Fibroblast of the conjunctiva (primary cell): Measurements from ENCODE around the gene CARD9.
"Not testable (repeated sequence)": the region's sequence is repeated elsewhere in the genome, so short reads cannot be mapped to it uniquely, and the experiment has no call there.

Experiments
- DNase-seq: peaks from one replicate; pipeline ENCODE4 v3.0.0-alpha.2; 2010; ENCODE audit warnings: low read depth

Gene CARD9

DNA sequence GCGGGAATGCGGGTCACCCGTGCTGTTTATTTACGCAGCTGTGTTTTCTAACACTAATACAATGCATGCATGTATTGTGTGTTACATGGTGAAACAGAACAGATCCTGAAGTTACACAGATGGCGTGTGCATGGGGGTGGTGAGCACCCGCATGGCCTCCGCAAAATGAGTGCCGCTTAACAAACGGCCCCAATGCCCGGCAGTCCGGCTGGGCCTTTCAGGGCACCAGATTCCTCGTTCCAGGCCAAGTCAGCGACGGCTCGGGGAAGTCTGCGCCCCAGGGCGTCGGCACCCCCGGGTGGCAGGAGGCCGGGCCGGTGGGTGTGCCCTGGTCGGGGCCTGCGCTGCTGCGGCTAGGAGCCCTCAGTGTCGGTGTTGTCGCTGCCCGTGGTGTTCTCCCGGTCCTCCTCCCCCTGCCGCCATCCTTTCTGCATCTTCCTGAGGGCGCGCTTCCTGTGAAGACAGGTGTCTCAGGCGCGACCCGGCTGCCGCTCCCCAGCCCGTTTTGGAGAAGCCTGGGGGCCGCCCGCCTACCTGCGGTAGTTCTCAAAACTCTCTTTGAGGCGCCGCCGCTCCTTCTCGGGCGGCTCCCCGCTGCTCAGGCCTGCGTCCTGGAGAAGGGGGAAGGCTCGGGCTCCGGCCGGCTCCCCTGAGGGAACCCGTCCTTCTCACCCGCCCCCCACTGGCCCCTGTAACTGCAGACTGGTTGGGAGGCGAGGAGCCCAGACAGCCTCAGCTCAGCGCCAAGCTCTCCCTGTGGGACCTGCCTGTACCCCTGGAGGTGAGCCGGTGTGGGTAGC, 9.3 kb downstream of the CARD9 start:
- DNase-seq = no peak

DNA sequence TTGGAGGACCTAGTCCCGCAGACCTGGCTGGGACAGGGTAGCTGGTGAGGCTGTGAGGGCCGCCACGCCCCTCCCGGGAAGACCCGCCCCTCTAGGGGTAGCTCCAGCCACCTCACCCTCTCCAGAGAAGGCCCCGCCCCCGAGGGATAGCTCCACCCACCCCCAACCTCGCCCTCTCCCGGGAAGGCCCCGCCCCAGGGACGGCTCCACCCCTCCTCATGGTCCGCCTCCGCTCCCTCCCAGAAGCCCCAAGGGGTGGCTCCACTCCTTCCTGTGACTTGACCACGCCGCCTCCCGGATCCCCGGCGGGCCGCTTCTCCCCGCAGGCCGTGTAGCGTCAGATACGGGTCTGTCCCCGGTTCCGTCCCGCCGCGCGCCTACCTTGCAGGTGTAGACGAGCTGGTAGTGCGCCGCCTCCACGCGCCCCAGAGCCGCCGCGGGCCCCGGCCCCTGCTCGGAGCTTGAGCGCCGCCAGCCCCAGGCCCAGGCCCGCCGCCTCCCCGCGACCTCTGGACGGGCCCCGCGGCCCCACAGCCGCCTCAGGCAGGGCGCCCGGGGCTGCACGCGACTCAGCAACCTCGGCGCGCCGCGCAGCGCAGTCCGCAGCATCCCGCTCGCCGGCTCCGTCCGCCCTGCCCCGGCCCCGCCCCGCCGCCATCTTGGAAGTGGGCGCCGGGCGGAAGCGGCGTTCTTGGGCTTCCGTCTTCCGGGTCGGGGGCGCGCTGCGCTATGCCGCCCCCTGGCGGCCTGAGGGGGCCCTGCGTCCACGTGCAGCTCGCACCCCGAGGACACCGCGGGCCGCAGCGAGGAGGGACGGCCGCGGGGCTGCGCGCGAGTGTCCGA, 10.1 kb downstream of the CARD9 start, which contains the start of gene DNLZ:
Gene DNLZ, minus strand, starts transcription at position 639 of the 843 bp plus-strand sequence. Its CDS starts 30 bp downstream, at position 609.
- DNase-seq = peak; percentile 94

DNA sequence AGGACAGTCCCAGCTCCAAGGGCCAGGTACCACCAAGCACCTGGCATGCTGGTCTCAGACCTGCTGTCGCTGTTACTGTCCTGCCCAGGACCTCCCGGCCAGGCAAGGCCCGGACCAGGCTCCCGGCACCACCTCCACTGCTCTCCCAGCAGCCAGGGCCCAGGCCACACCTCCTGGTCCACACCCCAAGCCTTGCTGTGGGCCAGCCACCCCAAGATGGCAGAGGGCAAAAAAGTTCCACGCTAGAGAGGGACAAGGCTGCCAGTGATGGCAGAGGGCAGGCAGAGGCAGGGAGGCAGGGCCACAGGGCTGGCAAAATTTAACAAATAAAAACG, 11.1 kb downstream of the CARD9 start:
- no peak for DNase-seq

DNA sequence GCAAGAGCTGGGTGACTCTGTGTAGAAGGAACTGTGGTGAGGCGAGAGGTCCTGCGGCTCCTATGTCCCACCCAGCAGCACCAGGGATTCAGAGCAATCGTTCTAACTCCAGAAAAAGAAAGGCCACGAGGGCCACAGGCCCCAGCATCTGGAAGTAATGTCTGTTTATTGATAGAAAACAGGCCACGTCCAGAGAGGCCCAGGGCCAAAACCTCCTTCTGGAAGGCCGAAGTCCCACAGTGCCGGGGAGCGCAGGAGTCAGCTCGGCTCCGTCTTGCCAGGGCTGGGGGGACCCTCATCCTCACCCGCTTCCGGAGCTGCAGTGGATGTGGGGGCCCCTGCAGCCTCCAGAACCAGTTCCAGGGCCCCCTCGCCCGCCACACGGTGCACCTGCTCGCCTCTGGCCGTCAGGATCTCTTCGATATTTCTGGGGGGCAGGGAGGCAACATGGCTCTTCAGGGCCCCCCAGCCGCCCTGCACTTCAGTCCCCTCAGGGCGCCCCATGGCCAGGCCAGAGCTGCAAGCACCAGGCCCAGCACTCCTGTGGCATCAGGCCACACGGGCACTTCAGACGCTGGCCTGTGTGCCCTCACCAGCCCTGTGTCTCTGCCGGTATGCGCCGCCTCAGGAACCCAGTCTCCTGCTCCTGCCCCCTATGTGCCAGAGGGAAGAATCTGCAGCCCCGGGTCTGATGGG, 11.6 kb downstream of the CARD9 start:
- DNase-seq = no peak

DNA sequence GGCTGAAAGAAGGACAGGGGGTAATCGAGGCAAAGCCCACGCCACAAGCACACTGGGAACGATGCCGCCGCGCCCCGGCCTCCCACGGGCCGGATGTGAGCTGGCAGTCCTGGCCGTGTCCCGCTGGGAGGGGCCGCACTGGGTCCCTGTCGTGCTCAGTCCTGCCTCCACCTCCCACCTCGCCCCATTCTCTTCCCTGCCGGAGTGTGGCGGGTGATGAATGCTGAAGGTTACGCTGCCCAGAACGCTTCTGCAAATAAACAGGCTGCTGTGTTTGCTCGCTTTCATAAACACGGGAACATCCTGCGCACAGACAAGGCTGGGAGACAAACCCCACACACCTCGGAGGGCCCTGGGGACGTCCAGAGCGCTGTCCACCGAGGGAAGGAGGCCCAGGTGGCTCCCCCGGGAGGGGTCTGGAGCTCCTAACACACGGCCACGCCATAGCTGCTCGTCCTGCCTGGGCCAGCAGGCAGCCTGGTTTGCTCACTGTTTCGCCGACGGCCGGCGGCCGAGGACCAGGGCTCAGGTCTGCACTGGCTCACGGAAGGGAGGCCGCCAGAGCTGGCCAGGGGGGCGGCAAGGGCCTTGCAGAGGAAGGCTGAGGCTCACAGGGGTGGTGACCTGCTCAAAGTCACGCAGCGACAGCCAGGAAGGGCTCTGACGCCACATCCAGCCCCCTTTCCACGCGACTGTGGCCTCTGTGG, 12.3 kb downstream of the CARD9 start:
- no peak for DNase-seq

DNA sequence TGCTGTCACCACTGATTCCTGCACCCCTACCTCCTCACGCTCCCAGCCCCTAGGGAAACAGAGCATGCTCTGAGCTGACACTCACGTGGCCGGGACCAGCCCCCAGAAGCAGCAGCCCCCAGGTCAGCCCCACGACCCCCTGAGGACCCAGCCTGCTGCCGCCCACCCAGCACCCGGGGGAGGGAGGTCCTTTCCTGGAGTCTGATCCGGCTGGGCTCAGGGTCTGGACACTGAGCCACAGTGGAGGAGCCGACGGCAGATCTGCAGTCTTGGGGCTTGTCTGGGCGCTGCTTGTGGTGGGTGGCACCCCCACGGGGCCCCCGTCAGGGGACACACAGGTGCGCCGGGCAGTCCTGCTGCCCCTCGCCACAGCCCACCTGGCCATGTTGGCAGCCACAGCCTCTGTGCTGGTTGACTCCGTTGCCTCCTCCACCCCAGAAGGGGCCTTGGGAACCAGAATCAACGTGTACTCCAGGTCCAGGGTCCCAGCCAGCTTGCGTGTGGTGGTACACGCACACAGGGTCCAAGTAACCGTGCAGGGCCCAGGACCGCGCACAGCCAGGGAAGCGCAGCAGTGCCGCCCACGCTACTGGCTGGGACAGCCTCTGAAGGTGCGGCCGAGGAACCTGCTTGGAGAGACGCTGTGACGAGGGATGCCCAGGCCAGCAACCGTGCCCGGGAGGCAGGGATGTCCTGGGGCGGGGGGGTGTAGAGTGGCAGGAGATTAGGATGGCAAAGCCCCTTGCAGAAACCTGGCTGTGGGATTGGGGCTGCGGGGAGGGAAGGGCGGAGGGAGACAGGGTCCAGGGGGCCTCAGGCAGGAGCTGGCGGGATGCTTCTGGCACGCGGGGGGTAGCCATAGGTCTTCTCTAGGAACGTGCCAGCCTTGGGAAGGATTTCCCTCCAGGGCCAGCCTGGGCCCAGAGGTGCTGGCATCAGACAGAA, 13.4 kb downstream of the CARD9 start:
- DNase-seq = no peak

DNA sequence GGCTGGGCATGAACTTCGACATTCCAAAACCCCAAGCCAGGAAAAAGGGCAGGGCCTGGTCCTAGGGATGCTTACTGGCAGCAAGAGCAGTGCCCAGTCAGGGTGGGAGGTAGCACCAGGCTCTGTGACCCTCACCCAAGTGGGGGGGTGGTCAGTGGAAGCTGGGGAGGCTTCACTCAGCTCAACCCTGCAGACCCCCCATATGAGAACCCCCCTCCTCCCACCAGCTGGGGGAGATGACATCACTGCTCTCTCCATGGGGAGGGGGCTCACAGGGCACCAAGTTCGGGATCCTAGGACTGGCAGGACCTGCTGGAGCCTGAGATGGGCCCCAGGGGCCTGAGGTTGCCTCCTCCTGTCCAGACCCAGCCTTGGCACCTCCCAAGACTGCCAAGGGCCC, 14.6 kb downstream of the CARD9 start:
- no peak for DNase-seq

DNA sequence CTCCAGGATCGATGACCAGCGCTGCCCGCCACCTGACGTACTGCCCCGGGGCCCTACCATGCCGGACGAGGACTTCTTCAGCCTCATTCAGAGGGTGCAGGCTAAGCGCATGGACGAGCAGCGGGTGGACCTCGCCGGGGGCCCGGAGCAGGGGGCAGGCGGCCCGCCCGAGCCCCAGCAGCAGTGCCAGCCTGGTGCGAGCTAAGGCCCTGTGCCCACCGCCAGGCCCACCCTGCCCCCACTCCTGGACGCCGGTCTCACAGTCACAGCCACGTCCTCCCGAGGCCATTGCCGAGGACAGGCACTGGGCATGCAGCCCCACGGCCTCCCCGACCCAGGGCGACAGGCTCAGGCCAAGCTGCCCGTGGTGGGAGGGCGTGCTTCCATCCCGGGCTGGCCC, 15.5 kb downstream of the CARD9 start:
- no peak for DNase-seq

DNA sequence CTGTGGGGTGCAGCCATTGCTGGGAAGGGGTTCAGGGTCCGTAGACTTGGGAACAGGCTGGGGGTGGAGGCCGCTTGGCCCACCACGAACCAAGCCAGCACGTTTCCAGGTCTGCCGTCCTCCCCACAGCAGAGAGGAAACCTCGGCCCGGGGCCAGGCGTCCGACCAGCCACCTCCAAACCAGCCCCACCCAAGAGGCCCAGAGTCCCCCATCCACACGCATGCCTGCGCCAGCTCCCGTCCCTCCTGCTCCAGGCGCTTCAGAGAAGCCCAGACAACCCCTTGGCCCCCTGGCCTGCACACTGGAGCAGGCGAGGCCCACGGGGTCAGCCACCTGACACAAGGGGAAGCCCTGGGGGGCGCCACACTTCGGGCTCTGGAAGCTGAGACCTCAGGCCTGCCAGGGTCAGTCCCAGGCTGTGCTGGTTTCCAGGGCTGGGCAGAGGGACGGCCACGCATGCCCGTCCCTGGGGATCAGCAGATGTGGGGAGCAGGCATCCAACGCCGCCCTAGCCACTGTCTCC, 16.2 kb downstream of the CARD9 start:
- DNase-seq = no peak

DNA sequence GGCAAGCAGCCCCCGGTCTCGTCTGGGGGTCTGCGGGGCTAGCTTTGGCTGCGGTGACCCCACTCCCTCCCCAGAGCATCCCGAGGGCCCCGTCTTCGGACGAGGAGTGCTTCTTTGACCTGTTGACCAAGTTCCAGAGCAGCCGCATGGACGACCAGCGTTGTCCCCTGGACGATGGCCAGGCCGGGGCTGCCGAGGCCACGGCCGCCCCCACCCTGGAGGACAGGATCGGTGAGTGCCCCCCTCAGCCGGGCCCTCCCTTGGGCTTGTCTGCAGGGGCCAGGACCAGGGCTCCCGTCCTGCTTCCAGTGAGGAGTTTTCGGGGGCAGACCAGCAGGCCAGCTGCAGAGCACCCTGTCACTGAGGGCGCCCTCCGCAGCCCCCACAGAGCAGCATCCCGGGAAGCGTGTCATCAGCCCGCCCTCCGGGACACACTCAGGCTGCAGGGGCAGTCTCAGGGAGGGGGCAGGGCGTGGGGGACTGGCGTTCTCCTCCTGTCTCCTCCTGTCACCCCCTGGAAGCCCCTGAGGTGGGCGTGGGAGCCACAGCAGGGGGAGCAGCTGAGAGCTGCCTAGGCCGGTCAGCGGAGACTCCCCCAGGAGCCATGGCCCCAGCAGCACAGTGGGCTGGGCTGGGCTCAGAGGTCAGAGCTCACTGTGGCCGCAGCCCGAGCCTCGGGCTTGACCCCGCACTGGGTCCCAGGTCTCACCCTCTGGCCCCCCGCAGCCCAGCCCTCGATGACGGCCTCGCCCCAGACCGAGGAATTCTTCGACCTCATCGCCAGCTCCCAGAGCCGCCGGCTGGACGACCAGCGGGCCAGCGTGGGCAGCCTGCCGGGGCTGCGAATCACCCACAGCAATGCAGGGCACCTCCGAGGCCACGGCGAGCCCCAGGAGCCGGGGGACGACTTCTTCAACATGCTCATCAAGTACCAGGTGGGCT, 17.6 kb downstream of the CARD9 start:
- no peak for DNase-seq

DNA sequence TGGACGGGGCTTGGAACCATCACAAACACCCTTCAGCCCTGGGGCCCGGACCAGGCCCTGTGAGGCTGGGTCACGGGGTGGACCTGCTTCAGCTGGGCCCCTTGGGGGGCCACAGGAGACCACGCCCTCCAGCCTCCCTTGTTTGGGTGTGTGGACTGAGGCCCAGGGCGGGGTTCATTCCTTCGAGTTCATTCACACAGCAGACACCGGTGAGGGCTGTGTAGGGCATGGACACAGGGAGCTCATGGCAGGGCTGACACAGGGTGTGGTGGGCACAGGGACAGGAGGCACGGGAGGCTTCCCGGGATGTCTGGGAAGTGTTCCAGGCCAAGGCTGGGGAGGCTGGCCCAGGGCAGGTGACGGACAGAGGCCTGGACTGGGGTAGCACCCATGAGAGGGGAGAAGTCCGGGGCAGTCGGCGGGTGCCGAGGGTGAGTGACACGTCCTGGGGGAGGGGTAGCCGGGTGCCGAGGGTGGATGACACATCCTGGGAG, 18.8 kb downstream of the CARD9 start:
- DNase-seq = no peak

DNA sequence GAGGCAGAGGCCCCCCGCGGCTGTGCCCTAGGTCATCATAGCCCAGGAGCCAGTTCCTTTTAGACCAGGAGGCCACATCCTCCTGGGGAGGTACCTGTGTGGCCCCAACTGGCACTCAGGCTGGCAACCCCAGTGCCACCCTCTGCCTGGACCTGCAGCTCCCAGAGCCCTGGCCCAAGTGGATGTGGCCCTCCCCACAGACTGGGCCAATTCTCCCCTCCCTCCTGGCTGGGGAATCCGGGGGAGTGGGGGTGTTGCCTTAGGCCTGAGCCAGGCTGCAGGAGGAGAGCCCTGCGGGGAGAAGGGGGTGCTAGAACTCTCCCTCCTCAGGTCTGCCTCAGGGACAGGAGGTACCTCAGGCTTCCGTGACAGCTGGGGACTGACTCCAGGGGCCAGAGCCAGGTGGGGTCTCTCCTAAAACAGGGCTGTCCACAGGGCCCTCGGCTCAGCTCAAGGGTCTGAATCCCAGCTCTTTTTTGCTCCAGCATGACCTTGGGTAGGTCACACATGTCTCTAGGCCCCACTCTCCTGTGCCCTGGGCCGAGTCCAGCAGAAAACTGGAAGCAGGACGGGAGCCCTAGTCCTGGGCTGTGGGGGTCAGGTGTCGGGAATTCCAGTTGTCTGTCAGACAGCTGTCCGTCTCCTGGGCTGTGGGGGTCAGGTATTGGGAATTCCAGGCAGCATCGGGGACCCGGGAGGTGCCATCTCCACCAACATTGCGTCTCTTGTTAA, 19.5 kb downstream of the CARD9 start:
- no peak for DNase-seq

DNA sequence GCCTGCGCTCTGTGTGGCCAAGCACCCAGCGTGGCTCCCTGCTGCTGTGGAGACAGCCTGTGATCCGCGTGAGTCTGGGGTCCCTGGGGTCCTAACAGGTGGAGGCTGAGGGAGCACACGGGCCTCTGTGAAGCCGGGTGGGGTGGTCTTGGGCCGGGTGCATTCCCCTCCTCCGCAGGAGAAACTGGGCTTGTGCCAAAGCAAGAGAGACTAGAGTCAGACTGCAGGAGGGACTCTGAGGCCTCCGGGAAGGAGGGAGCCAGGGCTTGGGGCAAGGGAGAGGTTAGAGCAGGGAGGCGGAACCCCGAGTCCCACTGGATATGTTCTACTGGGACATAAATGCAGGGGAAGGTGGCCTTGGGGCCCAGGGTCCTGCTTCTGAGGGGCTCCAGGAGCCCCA, 20.4 kb downstream of the CARD9 start:
- DNase-seq = no peak

DNA sequence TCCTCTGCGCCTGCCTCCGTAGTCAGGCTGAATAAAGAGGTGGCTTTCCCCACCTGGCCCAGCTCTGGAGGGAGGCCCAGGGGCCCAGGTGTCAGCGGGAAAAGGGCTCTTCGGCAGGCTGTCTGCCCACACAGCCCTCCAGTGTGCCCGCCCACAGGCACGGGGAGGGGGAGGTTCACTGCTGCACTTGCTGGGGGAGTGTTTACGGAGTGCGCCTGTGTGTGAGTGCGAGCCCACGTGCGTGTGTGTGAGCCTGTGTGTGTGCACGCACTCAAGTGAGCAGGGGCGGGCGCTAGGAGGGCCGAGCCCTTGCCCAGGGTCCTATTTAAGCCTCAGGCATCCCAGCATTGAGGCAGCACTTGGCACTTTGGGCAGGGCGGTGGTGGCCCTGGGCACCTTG, 20.8 kb downstream of the CARD9 start:
- DNase-seq = no peak

DNA sequence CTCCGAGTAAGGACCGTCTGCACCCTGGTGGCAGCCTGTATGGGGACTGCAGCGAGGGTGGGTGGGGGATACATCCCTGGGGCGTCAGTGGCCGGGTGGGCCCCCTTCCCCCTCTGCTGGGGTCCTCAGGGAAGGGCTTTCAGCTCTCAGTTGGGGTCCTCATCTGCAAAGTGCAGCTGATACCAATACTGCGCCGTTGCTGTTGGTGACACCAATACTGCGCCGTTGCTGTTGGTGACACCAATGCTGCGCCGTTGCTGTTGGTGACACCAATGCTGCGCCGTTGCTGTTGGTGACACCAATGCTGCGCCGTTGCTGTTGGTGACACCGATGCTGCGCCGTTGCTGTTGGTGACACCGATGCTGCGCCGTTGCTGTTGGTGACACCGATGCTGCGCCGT, 21.6 kb downstream of the CARD9 start:
- DNase-seq = not testable (repeated sequence)

DNA sequence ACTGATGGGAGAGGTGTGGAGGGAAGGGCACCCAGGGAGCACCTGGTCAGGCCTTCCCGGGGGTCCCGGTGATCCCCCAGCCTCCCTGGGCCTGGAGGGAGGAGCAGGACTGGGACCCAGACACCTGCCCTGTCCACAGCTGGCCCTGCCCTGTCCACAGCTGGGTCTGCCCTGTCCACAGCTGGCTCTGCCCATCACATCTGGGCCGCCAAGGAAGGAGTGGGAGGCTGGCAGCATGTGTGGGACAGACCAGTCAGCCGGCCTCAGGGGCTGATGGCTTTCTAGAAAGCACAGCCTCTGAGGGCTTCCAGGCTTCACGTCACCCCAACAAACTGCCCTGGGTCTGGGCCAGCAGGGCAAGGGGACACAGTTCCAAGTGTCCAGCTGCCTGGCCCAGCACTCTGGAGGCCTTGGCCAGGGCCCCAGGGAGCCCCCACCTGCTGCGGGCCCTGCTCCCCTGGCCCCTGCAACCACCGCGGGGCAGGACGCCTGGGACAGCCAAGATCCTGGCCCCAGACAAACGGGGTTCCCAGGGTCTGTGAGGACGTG, 22.1 kb downstream of the CARD9 start:
- no peak for DNase-seq

DNA sequence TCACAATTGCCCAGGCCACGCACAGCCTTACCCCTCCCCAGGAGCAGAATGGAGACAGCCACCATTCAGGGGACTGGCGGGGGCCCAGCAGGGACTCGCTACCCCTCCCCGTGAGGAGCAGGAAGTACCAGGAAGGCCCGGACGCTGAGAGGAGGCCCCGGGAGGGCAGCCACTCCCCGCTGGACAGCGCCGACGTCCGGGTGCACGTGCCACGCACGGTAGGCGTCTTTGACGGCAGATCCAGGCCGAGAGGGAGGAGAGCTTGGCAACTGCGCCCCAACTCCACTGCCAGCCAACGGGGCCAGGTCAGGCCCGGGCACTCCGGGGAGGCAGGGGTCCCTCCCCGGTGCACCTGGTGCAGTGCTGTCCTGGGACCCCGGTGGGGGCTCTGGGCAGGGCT, 23.9 kb downstream of the CARD9 start:
- DNase-seq = no peak

DNA sequence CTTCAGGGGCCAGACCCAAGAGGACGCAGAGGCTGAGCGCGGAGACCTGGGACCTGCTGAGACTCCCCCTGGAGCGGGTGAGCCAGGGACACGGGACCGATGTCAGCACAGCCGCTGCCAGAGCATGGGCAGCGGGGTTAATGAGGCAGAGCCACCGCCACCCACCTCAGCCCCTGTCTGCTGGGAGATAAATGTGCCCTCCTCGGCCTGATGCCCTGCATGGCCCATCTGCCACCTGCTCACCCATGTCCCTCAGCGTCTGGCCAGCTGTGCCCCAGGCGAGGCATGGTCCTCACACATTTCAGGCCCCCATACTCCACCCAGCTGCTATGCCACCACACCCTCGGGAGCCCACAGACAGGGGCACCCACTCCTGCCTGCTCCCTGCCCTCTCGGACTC, 24.8 kb downstream of the CARD9 start:
- DNase-seq = no peak
